Stimulated activated memory B cell treated with anti-CD40 and anti-IgM and Interleukin-4, amounts not matched to agents 10 μg/mL and 1 μg/mL and 100 μg/mL, for 72 hours (primary cell): ENCODE data around the gene PDSS2.

ENCODE experiments used
- ATAC-seq: fragments of 150-1000 bp; cut with Tn5 transposase; 2 replicates; pipeline ENCODE4 v1.10.0; 2021
- H3K27ac Mint-ChIP-seq: one replicate; pipeline ENCODE4 v1.8.0; 2022; ENCODE audit warnings: mild to moderate bottlenecking, mixed read lengths
- H3K27me3 Mint-ChIP-seq: one replicate; pipeline ENCODE4 v1.8.0; 2022; ENCODE audit warnings: mixed read lengths
- H3K36me3 Mint-ChIP-seq: one replicate; pipeline ENCODE4 v1.8.0; 2022; ENCODE audit warnings: mixed read lengths
- H3K4me1 Mint-ChIP-seq: one replicate; pipeline ENCODE4 v1.8.0; 2022; ENCODE audit warnings: mixed read lengths
- H3K4me3 Mint-ChIP-seq: one replicate; pipeline ENCODE4 v1.8.0; 2022; ENCODE audit warnings: mild to moderate bottlenecking, moderate library complexity, mixed read lengths
- H3K9me3 Mint-ChIP-seq: one replicate; pipeline ENCODE4 v1.8.0; 2022; ENCODE audit warnings: mixed read lengths

Gene PDSS2

GRCh38 chr6:107237992-107238660, 221.2 kb downstream of the PDSS2 start:
- no peaks in the 10 kb centered on the region for H3K27me3 Mint-ChIP-seq
- H3K36me3 Mint-ChIP-seq, result peaks cover 50% of the 10 kb centered on the region
- ATAC-seq, result no peak
- H3K4me1 Mint-ChIP-seq, result no peaks in the 10 kb centered on the region
- no peak overlapping the region for H3K4me3 Mint-ChIP-seq
- peaks cover 9% of the 10 kb centered on the region for H3K9me3 Mint-ChIP-seq
- no peak overlapping the region for H3K27ac Mint-ChIP-seq

GRCh38 chr6:107235511-107235910, 223.9 kb downstream of the PDSS2 start:
- no peak for ATAC-seq
- peaks cover 51% of the 10 kb centered on the region for H3K36me3 Mint-ChIP-seq
- H3K4me1 Mint-ChIP-seq, result no peaks in the 10 kb centered on the region
- no peaks in the 10 kb centered on the region for H3K27me3 Mint-ChIP-seq
- H3K4me3 Mint-ChIP-seq, result no peak overlapping the region
- peaks cover 9% of the 10 kb centered on the region for H3K9me3 Mint-ChIP-seq
- H3K27ac Mint-ChIP-seq, result no peak overlapping the region

- no peak overlapping the region for H3K4me3 Mint-ChIP-seq
Measured at GRCh38 chr6:107235007-107235406, 224.4 kb downstream of the PDSS2 start.

DNA sequence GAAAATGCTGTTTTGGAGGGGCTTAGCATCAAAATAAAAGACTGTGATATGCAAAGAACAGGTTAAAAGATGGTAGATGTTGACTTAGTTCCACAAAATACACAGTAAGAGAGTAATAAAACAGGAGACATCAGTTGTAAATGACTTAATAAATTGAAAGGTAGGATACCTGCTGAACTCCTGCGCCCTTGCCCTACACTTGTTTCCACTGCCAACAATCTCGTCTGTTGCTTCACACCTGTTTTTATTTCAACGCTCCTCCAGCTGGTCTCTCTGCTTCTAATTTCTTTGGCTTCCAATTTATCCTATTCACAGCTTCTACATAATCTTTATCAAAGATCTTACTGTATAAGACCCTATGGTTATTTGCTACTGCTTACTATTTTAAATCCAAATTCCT, 228.1 kb downstream of the PDSS2 start:
- H3K4me1 Mint-ChIP-seq, result no peaks in the 10 kb centered on the region
- ATAC-seq, result no peak
- no peaks in the 10 kb centered on the region for H3K27me3 Mint-ChIP-seq
- no peak overlapping the region for H3K27ac Mint-ChIP-seq
- H3K4me3 Mint-ChIP-seq, result no peak overlapping the region
- H3K9me3 Mint-ChIP-seq, result peaks cover 7% of the 10 kb centered on the region
- H3K36me3 Mint-ChIP-seq, result peaks cover 52% of the 10 kb centered on the region

More at GRCh38 chr6:107235007-107235406, 224.4 kb downstream of the PDSS2 start:
- H3K9me3 Mint-ChIP-seq, result peaks cover 9% of the 10 kb centered on the region
- H3K4me1 Mint-ChIP-seq, result no peaks in the 10 kb centered on the region
- ATAC-seq, result no peak
- H3K27ac Mint-ChIP-seq, result no peak overlapping the region
- H3K36me3 Mint-ChIP-seq, result peaks cover 51% of the 10 kb centered on the region
- no peaks in the 10 kb centered on the region for H3K27me3 Mint-ChIP-seq

- H3K27ac Mint-ChIP-seq, result no peak overlapping the region
- H3K9me3 Mint-ChIP-seq, result peaks cover under 1% of the 10 kb centered on the region
- no peak for ATAC-seq
- no peak overlapping the region for H3K4me3 Mint-ChIP-seq
- H3K27me3 Mint-ChIP-seq, result no peaks in the 10 kb centered on the region
- no peaks in the 10 kb centered on the region for H3K4me1 Mint-ChIP-seq
- H3K36me3 Mint-ChIP-seq, result peaks cover 47% of the 10 kb centered on the region
Measured at GRCh38 chr6:107230448-107230847, 228.9 kb downstream of the PDSS2 start.

- Mint-ChIP-seq H3K27ac (no peak overlapping the region), H3K4me3 (no peak overlapping the region), H3K36me3 (peaks cover 43% of the 10 kb centered on the region), H3K9me3 (no peaks in the 10 kb centered on the region), H3K4me1 (no peaks in the 10 kb centered on the region), H3K27me3 (no peaks in the 10 kb centered on the region)
- no peak for ATAC-seq
Measured at GRCh38 chr6:107230024-107230423, 229.3 kb downstream of the PDSS2 start.

DNA sequence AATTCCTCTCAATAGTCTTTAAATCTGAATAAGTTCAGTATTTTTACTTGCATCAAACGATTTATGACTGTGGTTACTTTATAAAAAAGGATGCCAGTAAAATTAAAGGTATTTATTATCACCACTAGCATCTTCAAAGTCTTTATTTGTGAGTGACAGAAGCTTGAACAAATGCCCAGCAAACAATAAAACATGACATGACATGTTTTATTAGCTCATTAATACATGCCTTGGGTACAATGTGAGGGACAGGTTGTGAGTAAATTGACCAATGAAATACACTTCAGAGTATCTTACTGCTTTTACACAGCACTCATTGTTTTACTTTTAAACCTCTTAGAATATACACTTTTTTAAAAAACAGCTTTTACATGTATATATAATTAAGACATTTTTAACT, 230.6 kb downstream of the PDSS2 start:
- Mint-ChIP-seq H3K4me3 (no peak overlapping the region), H3K27me3 (no peaks in the 10 kb centered on the region), H3K36me3 (peaks cover 36% of the 10 kb centered on the region), H3K9me3 (no peaks in the 10 kb centered on the region), H3K27ac (no peak overlapping the region), H3K4me1 (no peaks in the 10 kb centered on the region)
- ATAC-seq, result no peak

DNA sequence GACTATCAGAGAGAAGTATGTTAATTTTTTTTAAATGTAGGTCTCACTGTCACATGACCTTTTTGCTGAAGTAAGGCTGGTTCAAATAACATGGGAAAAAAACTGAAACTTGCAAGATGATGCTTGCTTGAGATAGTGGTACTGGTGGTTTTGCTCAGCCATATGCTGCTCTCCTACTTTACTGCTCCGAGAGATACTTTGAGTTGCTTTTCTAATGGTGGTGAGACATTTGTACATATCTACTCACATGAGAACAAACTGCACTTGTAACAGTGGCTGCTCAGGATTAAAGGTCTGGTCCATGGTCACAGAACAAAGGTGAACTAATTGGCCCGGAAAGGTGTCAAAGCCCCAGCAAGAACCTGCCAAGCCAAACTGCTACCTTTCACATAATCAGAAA, 237.8 kb downstream of the PDSS2 start:
- no peak for ATAC-seq
- no peaks in the 10 kb centered on the region for H3K4me1 Mint-ChIP-seq
- no peaks in the 10 kb centered on the region for H3K9me3 Mint-ChIP-seq
- peaks cover 7% of the 10 kb centered on the region for H3K36me3 Mint-ChIP-seq
- no peak overlapping the region for H3K27ac Mint-ChIP-seq
- no peak overlapping the region for H3K4me3 Mint-ChIP-seq
- no peaks in the 10 kb centered on the region for H3K27me3 Mint-ChIP-seq

- ATAC-seq, result no peak
- peaks cover 5% of the 10 kb centered on the region for H3K36me3 Mint-ChIP-seq
- no peak overlapping the region for H3K4me3 Mint-ChIP-seq
- no peaks in the 10 kb centered on the region for H3K4me1 Mint-ChIP-seq
- H3K27ac Mint-ChIP-seq, result no peak overlapping the region
- no peaks in the 10 kb centered on the region for H3K27me3 Mint-ChIP-seq
- no peaks in the 10 kb centered on the region for H3K9me3 Mint-ChIP-seq
Measured at GRCh38 chr6:107219851-107220250, 239.5 kb downstream of the PDSS2 start.

DNA sequence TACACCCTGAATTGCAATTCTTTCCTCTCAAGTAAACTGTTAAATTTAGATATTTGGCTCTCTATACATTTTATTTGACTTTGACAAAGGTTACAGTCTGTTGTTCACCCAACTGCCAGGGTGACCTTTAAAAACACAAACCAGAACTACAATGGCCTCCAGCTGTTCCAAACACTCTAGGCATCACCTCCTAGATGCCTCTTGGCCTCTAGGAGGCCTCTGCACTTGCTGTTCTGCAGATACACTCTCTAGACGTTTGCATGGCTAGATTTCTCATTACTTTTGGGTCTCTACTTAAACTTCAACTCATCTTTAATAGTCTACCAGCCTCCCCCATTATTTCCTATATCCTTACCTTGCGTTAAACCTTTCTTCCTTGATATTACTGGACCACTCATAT, 241.2 kb downstream of the PDSS2 start:
- Mint-ChIP-seq H3K36me3 (peaks cover 5% of the 10 kb centered on the region), H3K27ac (no peak overlapping the region), H3K9me3 (no peaks in the 10 kb centered on the region), H3K4me1 (no peaks in the 10 kb centered on the region), H3K27me3 (no peaks in the 10 kb centered on the region), H3K4me3 (no peak overlapping the region)
- ATAC-seq, result no peak

GRCh38 chr6:107217248-107217647, 242.1 kb downstream of the PDSS2 start:
- Mint-ChIP-seq H3K27ac (no peak overlapping the region), H3K27me3 (no peaks in the 10 kb centered on the region), H3K36me3 (peaks cover 5% of the 10 kb centered on the region), H3K4me3 (no peak overlapping the region), H3K4me1 (no peaks in the 10 kb centered on the region), H3K9me3 (no peaks in the 10 kb centered on the region)
- ATAC-seq, result no peak

- ATAC-seq, result no peak
- H3K27me3 Mint-ChIP-seq, result no peaks in the 10 kb centered on the region
- H3K4me3 Mint-ChIP-seq, result no peak overlapping the region
- no peak overlapping the region for H3K27ac Mint-ChIP-seq
- H3K4me1 Mint-ChIP-seq, result no peaks in the 10 kb centered on the region
- H3K36me3 Mint-ChIP-seq, result peaks cover 5% of the 10 kb centered on the region
- no peaks in the 10 kb centered on the region for H3K9me3 Mint-ChIP-seq
Measured at GRCh38 chr6:107216197-107216933, 243.0 kb downstream of the PDSS2 start.

DNA sequence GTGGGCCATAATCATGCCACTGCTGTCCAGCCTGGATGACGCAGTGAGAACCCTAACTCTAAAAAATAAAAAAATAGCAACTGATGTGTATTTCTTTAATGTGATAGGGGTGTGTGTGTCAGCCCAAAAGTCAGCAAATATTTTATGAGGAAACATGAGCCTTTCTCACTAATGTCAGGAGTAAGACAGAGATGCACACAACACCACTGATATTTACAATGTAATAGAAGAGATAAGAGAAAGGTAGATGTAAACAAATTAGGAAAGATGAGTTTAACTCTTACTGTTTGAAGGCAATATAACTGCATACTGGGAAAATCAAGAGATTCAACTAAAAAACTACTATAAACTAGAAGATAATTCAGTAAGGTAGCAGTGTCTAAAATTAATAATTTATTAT, 244.0 kb downstream of the PDSS2 start:
- no peak for ATAC-seq
- Mint-ChIP-seq H3K27ac (no peak overlapping the region), H3K36me3 (peaks cover 5% of the 10 kb centered on the region), H3K27me3 (no peaks in the 10 kb centered on the region), H3K9me3 (no peaks in the 10 kb centered on the region), H3K4me3 (no peak overlapping the region), H3K4me1 (no peaks in the 10 kb centered on the region)

- Mint-ChIP-seq H3K4me3 (no peak overlapping the region), H3K36me3 (peaks cover 5% of the 10 kb centered on the region), H3K9me3 (no peaks in the 10 kb centered on the region), H3K27ac (no peak overlapping the region), H3K4me1 (no peaks in the 10 kb centered on the region), H3K27me3 (no peaks in the 10 kb centered on the region)
- no peak for ATAC-seq
Measured at GRCh38 chr6:107214655-107215054, 244.7 kb downstream of the PDSS2 start.

- ATAC-seq, result no peak
- Mint-ChIP-seq H3K4me1 (no peaks in the 10 kb centered on the region), H3K27me3 (no peaks in the 10 kb centered on the region), H3K36me3 (peaks cover 25% of the 10 kb centered on the region), H3K9me3 (peaks cover under 1% of the 10 kb centered on the region), H3K27ac (no peak overlapping the region), H3K4me3 (no peak overlapping the region)
Measured at GRCh38 chr6:107209406-107210305, 249.7 kb downstream of the PDSS2 start.
